HG03342 (cell line): ENCODE data around the gene PLCD3.

ENCODE experiments used
- ATAC-seq: cut with Tn5 transposase; IDR thresholded peaks from one replicate; pipeline ENCODE4 v1.9.1; 2021; ENCODE audit warnings: mild to moderate bottlenecking, moderate library complexity; ENCODE audit not compliant: unreplicated experiment

The PLCD3 gene

GRCh38 chr17:45104497-45104896 is 27.8 kb downstream of the PLCD3 start:
- ATAC-seq: no peak

- no peak for ATAC-seq
Measured at GRCh38 chr17:45104029-45104428, 28.3 kb downstream of the PLCD3 start.

- no peak for ATAC-seq
Measured at GRCh38 chr17:45103269-45103795, 29.0 kb downstream of the PLCD3 start.

GRCh38 chr17:45102856-45103255 is 29.5 kb downstream of the PLCD3 start:
- no peak for ATAC-seq

- ATAC-seq: no peak
Measured at GRCh38 chr17:45101883-45102811, 30.2 kb downstream of the PLCD3 start.

- ATAC-seq: no peak
Measured at GRCh38 chr17:45101546-45101882, 30.8 kb downstream of the PLCD3 start.

- ATAC-seq: no peak
Measured at GRCh38 chr17:45098869-45099616, 33.3 kb downstream of the PLCD3 start.

- no peak for ATAC-seq
Measured at GRCh38 chr17:45098081-45098868, 34.0 kb downstream of the PLCD3 start.

- no peak for ATAC-seq
Measured at GRCh38 chr17:45096926-45097325, 35.4 kb downstream of the PLCD3 start.

GRCh38 chr17:45096141-45096540 is 36.2 kb downstream of the PLCD3 start:
- no peak for ATAC-seq

GRCh38 chr17:45093444-45094110 is 38.7 kb downstream of the PLCD3 start:
- ATAC-seq: no peak

GRCh38 chr17:45092911-45093430 is 39.3 kb downstream of the PLCD3 start:
- ATAC-seq: no peak

- no peak for ATAC-seq
Measured at GRCh38 chr17:45091778-45092425, 40.4 kb downstream of the PLCD3 start.

GRCh38 chr17:45090711-45091110 is 41.6 kb downstream of the PLCD3 start:
- ATAC-seq: no peak

GRCh38 chr17:45088741-45089140 is 43.6 kb downstream of the PLCD3 start:
- ATAC-seq: no peak

- no peak for ATAC-seq
Measured at GRCh38 chr17:45087978-45088377, 44.3 kb downstream of the PLCD3 start.

GRCh38 chr17:45087504-45087975 is 44.8 kb downstream of the PLCD3 start:
- no peak for ATAC-seq

GRCh38 chr17:45086865-45087503 is 45.3 kb downstream of the PLCD3 start:
- ATAC-seq: no peak

- ATAC-seq: no peak
Measured at GRCh38 chr17:45086391-45086790, 45.9 kb downstream of the PLCD3 start.
